ENCODE measurements around the gene SERPINB8.

GRCh38 chr18:63924551-63924950 lies 45.3 kb upstream of the SERPINB8 start:
- no peak for TF ChIP-seq GATA3 (IDR thresholded peaks at IDR 0.05; ENCODE audit: low read depth, low read length)
- no peak for TF ChIP-seq GATA2 (IDR thresholded peaks at IDR 0.05; ENCODE audit: low read depth, low read length)

Measured in SH-SY5Y (cell line).